Measurements from ENCODE around the gene EFCAB5.
"Not testable (repeated sequence)": the region's sequence is repeated elsewhere in the genome, so short reads cannot be mapped to it uniquely, and the experiment has no call there.

The EFCAB5 gene

DNA sequence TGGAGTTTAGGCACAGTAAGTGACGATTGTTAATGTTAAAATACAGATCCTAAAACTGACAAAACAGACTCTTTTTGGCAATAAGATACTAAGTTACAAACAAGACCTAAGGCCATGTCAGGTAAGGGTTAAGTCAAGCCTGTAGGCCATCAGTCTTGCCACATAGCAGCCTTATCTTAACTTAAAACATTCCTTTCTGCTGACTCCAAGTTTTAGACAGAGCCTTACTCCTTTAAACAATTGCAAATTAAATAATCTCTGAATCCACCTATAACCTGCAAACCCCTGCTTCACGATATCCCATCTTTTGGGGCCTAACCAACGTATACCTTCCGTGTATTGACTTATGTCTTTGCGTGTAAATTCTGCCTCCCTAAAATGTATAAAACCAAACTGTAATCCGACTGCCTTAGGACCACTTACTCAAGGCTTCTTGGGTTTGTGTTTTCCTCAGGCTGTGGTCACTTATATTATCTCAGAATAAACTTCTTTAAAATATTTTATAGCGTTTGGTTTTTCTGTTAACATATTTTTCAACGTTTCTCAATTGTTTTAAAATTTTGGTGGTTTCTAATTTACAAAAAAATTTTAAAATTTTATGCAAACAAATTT lies 64.4 kb downstream of the EFCAB5 start:
- DNase-seq (ENCODE audit: low read depth): peak; percentile 82

DNA sequence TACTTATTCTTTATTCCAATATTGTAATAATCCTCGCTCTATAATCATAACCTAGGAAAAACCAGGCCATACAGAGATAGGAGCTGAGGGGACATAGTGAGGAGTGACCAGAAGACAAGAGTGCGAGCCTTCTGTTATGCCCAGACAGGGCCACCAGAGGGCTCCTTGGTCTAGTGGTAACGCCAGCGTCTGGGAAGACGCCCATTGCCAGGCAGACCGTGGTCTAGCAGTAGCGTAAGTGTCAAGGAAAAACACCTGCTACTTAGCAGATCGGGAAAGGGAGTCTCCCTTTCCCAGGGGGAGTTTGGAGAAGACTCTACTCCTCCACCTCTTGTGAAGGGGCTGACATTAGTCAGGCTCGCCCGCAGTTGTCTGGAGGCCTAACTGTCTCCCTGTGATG lies 70.5 kb downstream of the EFCAB5 start:
- not testable (repeated sequence) for DNase-seq (ENCODE audit: low read depth)

GRCh38 chr17:30021708-30022317 lies 80.4 kb downstream of the EFCAB5 start:
- peak; percentile 57 for DNase-seq (ENCODE audit: low read depth)

DNA sequence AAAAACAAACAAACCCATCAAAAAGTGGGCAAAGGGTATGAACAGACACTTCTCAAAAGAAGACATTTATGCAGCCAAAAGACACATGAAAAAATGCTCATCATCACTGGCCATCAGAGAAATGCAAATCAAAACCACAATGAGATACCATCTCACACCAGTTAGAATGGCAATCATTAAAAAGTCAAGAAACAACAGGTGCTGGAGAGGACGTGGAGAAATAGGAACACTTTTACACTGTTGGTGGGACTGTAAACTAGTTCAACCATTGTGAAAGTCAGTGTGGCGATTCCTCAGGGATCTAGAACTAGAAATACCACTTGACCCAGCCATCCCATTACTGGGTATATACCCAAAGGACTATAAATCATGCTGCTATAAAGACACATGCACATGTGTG lies 83.9 kb downstream of the EFCAB5 start:
- not testable (repeated sequence) for DNase-seq (ENCODE audit: low read depth)

GRCh38 chr17:30027676-30028075 lies 86.2 kb downstream of the EFCAB5 start:
- no peak for DNase-seq (ENCODE audit: low read depth)

GRCh38 chr17:30031214-30031869 lies 89.9 kb downstream of the EFCAB5 start:
- no peak for DNase-seq (ENCODE audit: low read depth)

DNA sequence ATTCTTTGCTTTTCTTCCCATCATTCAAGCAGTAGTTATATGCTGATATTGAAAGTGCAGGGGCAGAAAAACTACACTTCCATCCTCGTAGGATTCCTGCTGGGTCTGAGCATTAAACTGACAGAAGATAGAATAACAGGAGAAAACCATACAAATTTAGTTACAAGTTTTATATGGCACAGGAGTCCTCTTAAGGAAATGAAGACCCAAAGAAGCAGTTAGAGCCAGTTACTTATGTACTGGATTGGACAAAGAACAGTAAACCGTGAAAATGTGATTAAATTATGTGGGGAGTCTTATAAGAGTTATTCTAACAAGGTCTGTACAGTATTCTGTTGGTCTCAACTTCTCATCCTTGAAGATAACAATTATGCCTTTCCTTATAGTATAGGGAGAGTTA lies 93.9 kb downstream of the EFCAB5 start:
- no peak for DNase-seq (ENCODE audit: low read depth)

- DNase-seq (ENCODE audit: low read depth): peak; percentile 56
Observed at GRCh38 chr17:30040719-30041518, 99.5 kb downstream of the EFCAB5 start.

DNA sequence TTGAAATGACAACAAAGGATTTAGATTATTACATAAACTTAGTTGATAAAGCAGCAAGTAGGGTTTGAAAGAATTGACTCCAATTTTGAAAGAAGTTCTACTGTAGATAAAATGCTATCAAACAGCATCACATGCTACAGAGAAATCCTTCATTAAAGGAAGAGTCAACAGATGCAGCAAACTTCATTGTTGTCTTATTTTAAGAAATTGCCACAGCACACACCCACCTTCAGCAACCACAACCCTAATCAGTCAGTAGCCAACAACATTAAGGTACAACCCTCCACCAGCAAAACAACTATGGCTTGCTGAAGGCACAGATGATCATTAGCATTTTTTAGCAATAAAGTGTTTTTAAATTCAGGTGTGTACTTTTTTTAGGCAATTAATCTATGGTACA lies 100.1 kb downstream of the EFCAB5 start:
- DNase-seq (ENCODE audit: low read depth): no peak

DNA sequence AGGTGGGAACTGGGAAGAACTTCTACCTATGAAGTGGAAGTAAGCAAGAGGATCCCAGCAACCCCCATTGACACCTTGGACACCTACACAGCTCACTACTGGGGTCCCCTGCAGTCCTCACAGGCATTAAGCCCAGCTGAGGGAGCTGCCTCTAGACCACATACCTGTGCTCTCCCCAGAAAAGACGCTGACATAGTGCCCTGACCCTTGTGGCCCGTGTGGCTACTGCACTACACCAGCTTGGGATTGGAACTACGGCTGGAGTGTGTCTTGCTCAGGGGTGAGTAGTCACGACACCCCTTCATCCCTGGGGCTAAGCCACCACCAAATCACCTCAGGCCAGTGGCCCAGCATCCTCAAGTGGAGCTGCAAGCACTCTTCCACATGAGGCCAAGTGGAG lies 120.9 kb downstream of the EFCAB5 start:
- DNase-seq (ENCODE audit: low read depth): no peak

- no peak for DNase-seq (ENCODE audit: low read depth)
Observed at GRCh38 chr17:30064738-30065137, 123.3 kb downstream of the EFCAB5 start.

DNA sequence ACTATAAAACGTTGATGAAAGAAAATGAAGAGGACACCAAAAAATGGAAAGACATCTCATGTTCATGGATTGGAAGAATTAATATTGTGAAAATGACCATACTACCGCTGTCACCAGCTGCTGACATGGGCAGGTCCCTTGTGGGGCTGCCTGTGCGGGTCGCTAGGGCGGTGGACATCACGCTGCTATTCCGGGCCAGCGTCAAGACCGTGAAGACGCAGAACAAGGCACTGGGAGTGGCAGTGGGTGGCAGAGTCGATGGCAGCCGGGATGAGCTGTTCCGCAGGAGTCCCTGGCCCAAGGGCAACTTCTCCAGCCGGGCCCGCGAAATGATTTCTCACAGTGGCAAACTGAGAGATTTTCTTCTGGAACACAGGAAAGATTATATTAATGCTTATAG lies 127.0 kb downstream of the EFCAB5 start:
- DNase-seq (ENCODE audit: low read depth): no peak

GRCh38 chr17:30074254-30074653 lies 132.8 kb downstream of the EFCAB5 start:
- no peak for DNase-seq (ENCODE audit: low read depth)

- peak; percentile 3 for DNase-seq (ENCODE audit: low read depth)
Observed at GRCh38 chr17:30074730-30075129, 133.3 kb downstream of the EFCAB5 start.

DNA sequence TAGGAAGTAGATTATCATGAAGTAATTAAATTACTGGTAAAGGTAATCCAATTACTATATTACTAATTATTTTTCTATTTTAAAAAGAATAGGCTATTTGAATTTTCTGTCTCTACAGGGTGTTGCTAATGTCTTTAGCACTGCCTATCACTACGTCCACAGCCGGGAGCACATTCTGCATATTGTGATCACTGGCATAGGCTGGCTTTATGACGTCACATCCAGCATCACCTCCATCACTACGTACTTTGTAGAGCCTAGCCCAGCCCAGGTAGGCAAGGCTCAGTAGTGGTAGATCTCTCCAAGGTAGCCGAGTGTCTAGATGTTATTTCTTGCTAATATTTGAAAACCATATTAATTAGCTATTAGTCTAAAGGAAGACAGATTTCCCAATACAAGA lies 141.3 kb downstream of the EFCAB5 start:
- no peak for DNase-seq (ENCODE audit: low read depth)

DNA sequence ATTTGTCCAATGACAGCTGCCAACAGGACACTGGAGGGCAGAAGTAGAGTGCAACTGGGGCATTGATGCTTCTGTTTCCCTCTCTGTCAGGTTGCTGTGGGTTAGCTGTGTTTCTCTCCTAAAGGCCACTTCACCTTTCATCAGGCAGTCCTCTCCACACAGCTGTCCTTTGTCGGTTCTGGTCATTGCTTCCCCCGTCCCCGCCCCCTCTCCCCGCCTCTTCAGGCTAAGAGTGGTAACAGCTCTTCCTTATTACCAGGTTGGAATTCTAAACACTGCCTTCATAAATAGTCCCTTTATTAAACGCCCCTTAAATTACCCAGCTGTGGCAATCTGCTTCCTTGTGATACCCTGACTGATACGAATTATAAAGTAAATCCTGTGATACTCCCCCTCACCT lies 143.4 kb downstream of the EFCAB5 start:
- no peak for DNase-seq (ENCODE audit: low read depth)

GRCh38 chr17:30086896-30087295 lies 145.5 kb downstream of the EFCAB5 start:
- peak; percentile 27 for DNase-seq (ENCODE audit: low read depth)

GRCh38 chr17:30087431-30087830 lies 146.0 kb downstream of the EFCAB5 start:
- DNase-seq (ENCODE audit: low read depth): not testable (repeated sequence)

GRCh38 chr17:30091121-30091670 lies 149.8 kb downstream of the EFCAB5 start:
- DNase-seq (ENCODE audit: low read depth): no peak

GRCh38 chr17:30091771-30092170 lies 150.3 kb downstream of the EFCAB5 start:
- DNase-seq (ENCODE audit: low read depth): peak; percentile 41

DNA sequence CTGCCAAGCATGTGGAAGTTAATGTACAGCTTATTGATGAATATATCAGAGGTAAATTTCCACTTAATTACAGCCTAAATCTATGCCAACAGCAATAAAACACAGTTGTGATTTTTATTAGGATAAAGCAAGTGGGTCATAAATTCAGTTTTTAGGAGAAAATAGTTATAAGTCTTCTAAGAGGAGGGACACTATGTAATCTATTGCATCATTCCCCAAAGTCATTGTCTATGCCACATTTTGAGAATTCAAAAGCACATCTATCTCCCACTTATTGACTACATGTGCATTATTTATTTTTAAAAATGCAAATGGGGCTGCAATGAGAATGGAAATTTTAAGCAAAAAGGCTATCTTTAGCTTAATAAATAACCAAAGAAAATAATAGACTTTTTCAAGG lies 151.5 kb downstream of the EFCAB5 start:
- no peak for DNase-seq (ENCODE audit: low read depth)

GRCh38 chr17:30093463-30094147 lies 152.2 kb downstream of the EFCAB5 start:
- peak; percentile 45 for DNase-seq (ENCODE audit: low read depth)
